Type B pancreatic cell (in vitro differentiated cells): ENCODE results near the gene CFAP70. TPM values are rescaled to one million over a fixed set of nuclear protein-coding genes. Genes with fewer than 3 reads are reported as not detected.

Experiments
- DNase-seq: peaks from one replicate; pipeline ENCODE4 v3.0.0; 2021; ENCODE audit warnings: mixed read lengths; ENCODE audit not compliant: unreplicated experiment; ENCODE audit errors: extremely low spot score
- H3K27ac Mint-ChIP-seq: 2 replicates; pipeline ENCODE4 v1.8.0; 2021; ENCODE audit warnings: mild to moderate bottlenecking, mixed read lengths
- H3K27me3 Mint-ChIP-seq: 2 replicates; pipeline ENCODE4 v1.8.0; 2021; ENCODE audit warnings: mixed read lengths
- H3K36me3 Mint-ChIP-seq: 2 replicates; pipeline ENCODE4 v1.8.0; 2021; ENCODE audit warnings: mixed read lengths
- H3K4me1 Mint-ChIP-seq: one replicate; pipeline ENCODE4 v1.8.0; 2021; ENCODE audit warnings: mixed read lengths; ENCODE audit not compliant: unreplicated experiment
- H3K4me3 Mint-ChIP-seq: 2 replicates; pipeline ENCODE4 v1.8.0; 2021; ENCODE audit warnings: mild to moderate bottlenecking, mixed read lengths
- H3K9me3 Mint-ChIP-seq: 2 replicates; pipeline ENCODE4 v1.8.0; 2021; ENCODE audit warnings: mixed read lengths
- total RNA-seq: library from RNA; stranded (reverse); gene quantifications from 2 replicates; pipeline ENCODE4 v1.2.1, GENCODE V29; 2021; ENCODE audit warnings: low replicate concordance
- TF ChIP-seq, protein P1 (sequence below): fragments of 200-600 bp; sonication (generic); conservative IDR thresholded peaks from 2 replicates; pipeline ENCODE4 v1.5.0; 2021; ENCODE audit warnings: antibody characterized with exemption, mild to moderate bottlenecking

The CFAP70 gene
- total RNA-seq, 1 donor from 2014 or later = 9.7 TPM

DNA sequence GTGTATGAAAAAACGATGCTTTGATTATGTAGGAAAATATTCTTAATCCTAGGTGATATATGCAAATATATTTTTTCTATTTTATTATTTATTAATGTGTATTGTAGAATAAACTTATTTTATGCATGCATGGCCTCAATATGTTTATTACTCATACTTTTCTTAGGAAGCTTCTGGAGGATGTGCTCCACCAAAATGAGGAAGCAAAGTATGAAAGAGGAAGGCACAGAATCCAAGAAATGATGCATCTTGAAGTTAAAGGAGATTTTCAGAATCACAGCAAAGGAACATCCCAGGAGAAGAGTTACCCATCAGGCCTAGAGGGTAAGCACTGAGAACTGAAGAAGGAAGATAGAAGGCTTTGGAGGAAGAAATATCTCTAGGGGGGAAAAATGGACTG is 71.2 kb downstream of the CFAP70 start:
- no peak for DNase-seq
- H3K4me3 Mint-ChIP-seq = no peak overlapping the region
- TF ChIP-seq, protein P1, sequence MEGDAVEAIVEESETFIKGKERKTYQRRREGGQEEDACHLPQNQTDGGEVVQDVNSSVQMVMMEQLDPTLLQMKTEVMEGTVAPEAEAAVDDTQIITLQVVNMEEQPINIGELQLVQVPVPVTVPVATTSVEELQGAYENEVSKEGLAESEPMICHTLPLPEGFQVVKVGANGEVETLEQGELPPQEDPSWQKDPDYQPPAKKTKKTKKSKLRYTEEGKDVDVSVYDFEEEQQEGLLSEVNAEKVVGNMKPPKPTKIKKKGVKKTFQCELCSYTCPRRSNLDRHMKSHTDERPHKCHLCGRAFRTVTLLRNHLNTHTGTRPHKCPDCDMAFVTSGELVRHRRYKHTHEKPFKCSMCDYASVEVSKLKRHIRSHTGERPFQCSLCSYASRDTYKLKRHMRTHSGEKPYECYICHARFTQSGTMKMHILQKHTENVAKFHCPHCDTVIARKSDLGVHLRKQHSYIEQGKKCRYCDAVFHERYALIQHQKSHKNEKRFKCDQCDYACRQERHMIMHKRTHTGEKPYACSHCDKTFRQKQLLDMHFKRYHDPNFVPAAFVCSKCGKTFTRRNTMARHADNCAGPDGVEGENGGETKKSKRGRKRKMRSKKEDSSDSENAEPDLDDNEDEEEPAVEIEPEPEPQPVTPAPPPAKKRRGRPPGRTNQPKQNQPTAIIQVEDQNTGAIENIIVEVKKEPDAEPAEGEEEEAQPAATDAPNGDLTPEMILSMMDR = no peak
- no peaks in the 10 kb centered on the region for H3K9me3 Mint-ChIP-seq
- no peaks in the 10 kb centered on the region for H3K4me1 Mint-ChIP-seq
- peaks cover 7% of the 10 kb centered on the region for H3K36me3 Mint-ChIP-seq
- no peak overlapping the region for H3K27ac Mint-ChIP-seq
- peaks cover 3% of the 10 kb centered on the region for H3K27me3 Mint-ChIP-seq

DNA sequence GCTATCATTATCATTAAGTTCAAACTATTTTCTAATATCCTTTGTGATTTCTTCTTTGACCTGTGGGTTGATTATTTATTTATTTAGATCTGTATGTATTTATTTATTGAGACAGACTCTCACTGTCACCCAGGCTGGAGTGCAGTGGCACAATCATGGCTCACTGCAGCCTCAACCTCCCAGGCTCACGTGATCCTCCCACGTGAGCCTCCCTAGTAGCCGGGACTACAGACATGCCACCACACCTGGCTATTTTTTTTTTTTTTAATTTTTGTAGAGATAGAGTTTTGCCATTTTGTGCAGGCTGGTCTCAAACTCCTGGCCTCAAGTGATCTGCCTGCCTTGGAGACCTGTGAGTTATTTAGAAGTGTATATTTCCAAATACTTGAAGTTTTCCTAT is 77.6 kb downstream of the CFAP70 start:
- no peak for DNase-seq
- Mint-ChIP-seq H3K4me3 (no peak overlapping the region), H3K27ac (no peak overlapping the region), H3K9me3 (no peaks in the 10 kb centered on the region), H3K27me3 (peaks cover 6% of the 10 kb centered on the region), H3K4me1 (no peaks in the 10 kb centered on the region), H3K36me3 (no peaks in the 10 kb centered on the region)
- TF ChIP-seq, protein P1 = no peak

DNA sequence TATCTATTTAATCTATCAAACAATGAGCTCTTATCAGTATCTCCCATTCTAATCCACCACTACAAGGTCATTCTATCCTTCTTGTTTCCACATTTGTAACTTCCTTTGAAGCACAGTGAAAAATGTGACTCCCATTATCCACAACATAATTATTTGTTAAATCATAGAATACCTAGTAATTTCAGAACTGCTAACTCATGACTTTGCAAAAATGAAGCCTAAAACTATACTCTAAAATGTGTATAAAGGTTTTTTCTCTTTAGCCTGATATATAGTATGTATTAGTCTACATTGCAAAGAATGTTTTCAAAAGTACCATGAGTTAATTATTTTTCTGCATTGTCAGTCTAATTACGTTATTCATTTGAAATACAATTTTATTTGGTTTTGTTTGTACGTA is 94.2 kb downstream of the CFAP70 start:
- no peaks in the 10 kb centered on the region for H3K9me3 Mint-ChIP-seq
- no peak for DNase-seq
- H3K36me3 Mint-ChIP-seq = no peaks in the 10 kb centered on the region
- no peaks in the 10 kb centered on the region for H3K4me1 Mint-ChIP-seq
- H3K27me3 Mint-ChIP-seq = peaks cover 2% of the 10 kb centered on the region
- H3K4me3 Mint-ChIP-seq = no peak overlapping the region
- TF ChIP-seq, protein P1 = no peak
- H3K27ac Mint-ChIP-seq = no peak overlapping the region

DNA sequence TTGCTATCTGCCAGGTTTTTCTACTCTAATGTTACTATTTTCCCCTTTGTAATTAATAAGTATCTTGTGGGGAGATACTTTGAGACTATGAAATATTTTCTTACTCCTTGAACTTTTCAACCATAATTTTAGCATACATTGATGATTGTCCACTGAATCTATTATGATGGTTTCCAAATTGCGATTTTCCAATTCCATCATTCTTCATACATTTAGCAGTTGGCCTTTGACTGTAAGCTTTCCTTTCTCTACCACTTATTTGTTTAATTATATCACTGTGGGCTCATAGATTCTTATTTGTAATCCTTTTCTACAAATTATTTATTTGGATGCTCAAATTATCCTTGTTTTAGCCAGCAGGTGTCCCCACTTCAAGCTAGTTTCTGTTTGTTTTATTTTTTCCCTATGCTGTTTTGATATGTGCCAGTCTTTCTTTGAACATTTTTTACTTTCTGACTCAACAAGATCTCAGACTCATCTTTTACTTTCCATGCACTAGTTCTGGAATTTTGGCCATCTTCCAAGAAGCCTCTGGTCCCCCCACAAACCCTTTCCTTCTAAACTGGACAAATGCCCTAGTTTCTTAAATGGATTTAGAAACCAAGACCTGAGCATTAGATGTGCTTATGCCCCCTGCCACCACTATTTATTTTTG is 94.8 kb downstream of the CFAP70 start:
- TF ChIP-seq, protein P1 = peak; percentile 74
- Mint-ChIP-seq H3K4me3 (no peak overlapping the region), H3K4me1 (no peaks in the 10 kb centered on the region), H3K9me3 (no peaks in the 10 kb centered on the region), H3K27ac (no peak overlapping the region), H3K36me3 (no peaks in the 10 kb centered on the region), H3K27me3 (no peaks in the 10 kb centered on the region)
- no peak for DNase-seq

DNA sequence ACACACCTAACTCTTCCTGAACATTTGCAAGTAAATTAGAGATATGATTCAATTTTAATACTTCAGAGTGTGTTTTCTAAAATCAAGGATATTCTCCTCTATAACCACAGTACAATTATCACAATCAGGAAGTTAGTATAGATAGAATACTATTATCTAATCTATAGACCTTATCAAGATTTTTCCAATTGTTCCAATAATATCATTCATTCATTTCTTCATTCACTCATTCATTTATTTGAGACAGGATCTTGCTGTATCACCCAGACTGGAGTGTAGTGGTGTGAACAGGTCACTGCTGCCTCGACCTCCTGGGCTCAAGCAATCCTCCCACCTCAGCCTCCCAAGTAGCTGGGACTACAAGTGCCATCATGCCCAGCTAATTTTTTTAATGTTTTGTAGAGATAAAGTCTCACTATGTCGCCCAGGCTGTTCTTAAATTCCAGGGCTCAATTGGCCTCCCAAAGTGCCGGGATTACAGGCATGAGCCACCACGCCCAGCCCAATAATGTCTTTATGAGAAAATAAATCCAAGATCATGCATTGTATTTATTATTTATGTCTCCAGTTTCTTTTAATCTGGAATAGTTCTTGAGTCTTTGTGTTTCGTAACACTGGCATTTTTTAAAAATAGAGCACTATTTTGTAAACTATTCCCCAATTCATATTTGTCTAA is 95.6 kb downstream of the CFAP70 start:
- no peaks in the 10 kb centered on the region for H3K27me3 Mint-ChIP-seq
- H3K4me3 Mint-ChIP-seq = no peak overlapping the region

More for the DNA sequence above, 95.6 kb downstream of the CFAP70 start:
- DNase-seq = no peak
- TF ChIP-seq, protein P1 = no peak
- H3K27ac Mint-ChIP-seq = no peak overlapping the region
- H3K36me3 Mint-ChIP-seq = no peaks in the 10 kb centered on the region
- no peaks in the 10 kb centered on the region for H3K9me3 Mint-ChIP-seq
- H3K4me1 Mint-ChIP-seq = no peaks in the 10 kb centered on the region
